ENCODE measurements around the gene NOX4.

DNA sequence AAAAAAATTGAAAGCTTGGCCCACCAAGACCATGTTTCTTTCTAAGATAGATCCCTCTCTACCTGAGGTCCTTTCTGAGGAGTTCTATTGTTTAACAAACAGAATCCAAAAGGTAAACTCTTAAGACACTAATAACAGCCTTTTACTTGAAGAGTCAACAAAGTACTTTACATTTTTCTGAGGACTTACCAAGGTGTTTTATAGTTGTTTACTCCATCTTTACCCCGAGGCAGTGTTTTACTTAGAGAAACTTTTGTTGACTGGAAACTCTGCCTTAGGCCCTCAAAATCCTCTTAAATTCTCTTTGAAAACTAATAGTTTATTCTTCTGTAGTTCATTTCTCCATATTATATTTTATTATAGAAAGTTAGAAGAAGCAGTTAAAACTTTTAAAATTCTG is 49.7 kb upstream of the NOX4 start:
- TF ChIP-seq, protein P1, sequence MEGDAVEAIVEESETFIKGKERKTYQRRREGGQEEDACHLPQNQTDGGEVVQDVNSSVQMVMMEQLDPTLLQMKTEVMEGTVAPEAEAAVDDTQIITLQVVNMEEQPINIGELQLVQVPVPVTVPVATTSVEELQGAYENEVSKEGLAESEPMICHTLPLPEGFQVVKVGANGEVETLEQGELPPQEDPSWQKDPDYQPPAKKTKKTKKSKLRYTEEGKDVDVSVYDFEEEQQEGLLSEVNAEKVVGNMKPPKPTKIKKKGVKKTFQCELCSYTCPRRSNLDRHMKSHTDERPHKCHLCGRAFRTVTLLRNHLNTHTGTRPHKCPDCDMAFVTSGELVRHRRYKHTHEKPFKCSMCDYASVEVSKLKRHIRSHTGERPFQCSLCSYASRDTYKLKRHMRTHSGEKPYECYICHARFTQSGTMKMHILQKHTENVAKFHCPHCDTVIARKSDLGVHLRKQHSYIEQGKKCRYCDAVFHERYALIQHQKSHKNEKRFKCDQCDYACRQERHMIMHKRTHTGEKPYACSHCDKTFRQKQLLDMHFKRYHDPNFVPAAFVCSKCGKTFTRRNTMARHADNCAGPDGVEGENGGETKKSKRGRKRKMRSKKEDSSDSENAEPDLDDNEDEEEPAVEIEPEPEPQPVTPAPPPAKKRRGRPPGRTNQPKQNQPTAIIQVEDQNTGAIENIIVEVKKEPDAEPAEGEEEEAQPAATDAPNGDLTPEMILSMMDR (IDR thresholded peaks at IDR 0.05 in 8 of 11, conservative IDR thresholded peaks at IDR 0.05 in 3 of 11), result no peak
- TF ChIP-seq POLR2AphosphoS5 (IDR thresholded peaks at IDR 0.05), result no peak
- no peak for TF ChIP-seq POLR2A (IDR thresholded peaks at IDR 0.05)
